GM18870 (cell line): ENCODE measurements around the gene GPR35.

ENCODE experiments used
- ATAC-seq: cut with Tn5 transposase; IDR thresholded peaks from one replicate; pipeline ENCODE4 v1.9.1; 2021; ENCODE audit warnings: moderate library complexity; ENCODE audit not compliant: unreplicated experiment

Gene GPR35

DNA sequence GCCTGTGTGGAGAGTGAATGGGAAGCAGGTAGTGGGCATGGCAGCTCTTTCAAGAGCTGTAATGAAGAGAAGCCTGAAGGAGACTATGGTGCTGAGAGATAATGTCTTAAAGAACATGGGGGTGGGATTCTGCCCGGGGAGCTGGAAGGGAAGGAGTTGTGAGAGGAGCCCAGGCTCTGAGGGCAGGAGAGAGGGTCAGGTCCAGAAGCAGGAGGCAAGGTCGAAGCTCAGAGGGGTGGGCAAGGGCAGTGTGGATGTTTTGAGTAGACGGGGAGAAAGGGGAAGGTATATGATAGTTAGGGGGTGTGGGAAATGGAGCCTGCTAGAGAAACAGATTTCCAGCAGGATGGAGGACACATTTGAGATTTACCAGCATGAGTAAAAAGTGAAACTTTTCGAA, 36.6 kb upstream of the GPR35 start:
- ATAC-seq, result no peak

DNA sequence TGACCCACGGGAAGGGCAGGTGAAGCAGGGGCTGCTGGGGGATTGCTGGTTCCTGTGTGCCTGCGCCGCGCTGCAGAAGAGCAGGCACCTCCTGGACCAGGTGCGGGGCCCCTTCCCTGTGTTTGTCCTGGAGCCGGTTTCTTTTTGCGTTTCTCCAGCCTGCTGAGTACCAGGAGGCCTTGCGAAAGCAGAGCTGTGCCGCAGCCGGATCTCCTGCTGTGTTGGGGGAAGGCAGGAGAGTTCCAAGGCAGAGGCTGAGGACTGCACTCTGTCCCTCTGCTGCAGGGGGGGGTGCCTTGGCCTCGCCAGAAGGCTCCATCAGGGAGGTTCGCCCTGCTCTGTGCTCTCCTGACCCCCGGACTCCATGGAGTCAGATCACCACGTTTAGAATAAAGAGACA, 35.9 kb upstream of the GPR35 start:
- no peak for ATAC-seq

DNA sequence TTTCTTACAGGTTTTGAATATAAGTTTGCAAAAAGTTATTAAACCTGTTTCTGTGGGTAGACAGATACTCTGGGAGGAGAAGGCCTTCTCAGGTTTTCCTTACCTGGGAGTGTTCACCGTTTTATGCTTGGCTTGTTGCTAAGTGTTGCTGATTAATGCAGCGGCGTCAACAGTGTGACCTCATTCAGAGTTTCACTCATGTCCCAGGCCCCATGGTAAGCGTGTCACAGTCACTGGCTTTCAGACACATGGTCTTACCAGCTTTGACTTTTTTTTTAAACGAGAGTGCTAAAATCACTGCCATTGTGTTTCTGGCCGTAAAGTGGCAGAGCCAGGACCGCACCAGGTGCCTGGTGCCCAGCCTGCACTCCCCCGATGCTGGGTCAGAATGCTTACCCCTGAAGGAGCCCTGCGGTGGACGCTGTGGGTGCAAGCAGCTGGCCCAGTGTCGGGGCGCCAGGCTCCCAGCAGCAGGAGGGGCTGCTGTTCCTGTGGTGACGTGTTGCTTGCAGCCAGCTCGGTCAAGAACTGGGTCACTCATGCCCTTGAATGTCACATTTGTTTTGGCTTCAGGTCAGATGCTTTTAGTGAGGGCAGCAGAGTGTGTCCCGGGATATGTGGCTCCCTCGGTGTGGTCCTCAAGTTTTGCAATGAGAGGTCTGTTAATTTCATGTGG, 35.3 kb upstream of the GPR35 start:
- no peak for ATAC-seq

DNA sequence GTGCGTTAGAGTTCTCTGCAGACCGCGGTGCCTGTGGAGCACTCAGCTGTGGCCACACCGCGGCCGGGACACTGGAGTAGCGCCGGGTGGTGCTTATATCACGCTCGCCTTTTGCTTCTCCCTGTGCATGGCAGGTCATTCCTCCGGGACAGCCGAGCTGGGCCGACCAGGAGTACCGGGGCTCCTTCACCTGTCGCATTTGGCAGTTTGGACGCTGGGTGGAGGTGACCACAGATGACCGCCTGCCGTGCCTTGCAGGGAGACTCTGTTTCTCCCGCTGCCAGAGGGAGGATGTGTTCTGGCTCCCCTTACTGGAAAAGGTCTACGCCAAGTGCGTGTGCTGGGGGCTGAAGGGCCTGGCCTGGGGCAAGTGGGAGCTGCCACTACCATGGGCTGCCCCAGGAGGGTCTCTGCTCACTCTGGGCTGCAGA, 34.6 kb upstream of the GPR35 start:
- no peak for ATAC-seq

DNA sequence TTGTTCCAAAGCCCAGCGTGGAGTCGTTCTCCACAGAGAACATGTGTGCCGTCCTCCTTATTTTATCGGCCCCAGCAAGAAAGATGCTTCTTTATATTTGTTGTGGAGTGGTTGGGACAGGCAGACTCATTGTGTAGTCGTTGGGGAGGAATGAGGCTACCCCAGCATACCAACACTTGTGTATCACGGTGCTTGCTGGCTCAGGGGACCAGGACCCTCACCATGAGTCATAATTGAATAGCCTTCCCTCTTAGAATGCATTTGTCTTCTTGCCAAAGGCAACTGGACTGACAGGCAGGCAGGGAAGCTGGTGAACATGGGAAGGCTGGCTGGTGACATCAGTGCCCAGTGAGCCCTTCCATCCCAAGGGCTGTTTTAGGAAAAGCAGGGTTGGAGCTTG, 34.1 kb upstream of the GPR35 start:
- no peak for ATAC-seq

DNA sequence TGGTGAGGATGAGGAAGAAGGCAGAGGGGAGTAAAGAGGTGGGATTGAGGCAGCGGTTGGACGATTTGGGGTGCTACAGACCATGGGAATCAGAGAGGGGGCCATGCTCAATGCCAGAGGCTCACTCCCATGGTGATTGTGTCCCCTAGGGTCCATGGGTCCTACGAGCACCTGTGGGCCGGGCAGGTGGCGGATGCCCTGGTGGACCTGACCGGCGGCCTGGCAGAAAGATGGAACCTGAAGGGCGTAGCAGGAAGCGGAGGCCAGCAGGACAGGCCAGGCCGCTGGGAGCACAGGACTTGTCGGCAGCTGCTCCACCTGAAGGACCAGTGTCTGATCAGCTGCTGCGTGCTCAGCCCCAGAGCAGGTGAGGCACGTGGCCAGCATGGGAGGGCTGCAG, 33.5 kb upstream of the GPR35 start:
- no peak for ATAC-seq

DNA sequence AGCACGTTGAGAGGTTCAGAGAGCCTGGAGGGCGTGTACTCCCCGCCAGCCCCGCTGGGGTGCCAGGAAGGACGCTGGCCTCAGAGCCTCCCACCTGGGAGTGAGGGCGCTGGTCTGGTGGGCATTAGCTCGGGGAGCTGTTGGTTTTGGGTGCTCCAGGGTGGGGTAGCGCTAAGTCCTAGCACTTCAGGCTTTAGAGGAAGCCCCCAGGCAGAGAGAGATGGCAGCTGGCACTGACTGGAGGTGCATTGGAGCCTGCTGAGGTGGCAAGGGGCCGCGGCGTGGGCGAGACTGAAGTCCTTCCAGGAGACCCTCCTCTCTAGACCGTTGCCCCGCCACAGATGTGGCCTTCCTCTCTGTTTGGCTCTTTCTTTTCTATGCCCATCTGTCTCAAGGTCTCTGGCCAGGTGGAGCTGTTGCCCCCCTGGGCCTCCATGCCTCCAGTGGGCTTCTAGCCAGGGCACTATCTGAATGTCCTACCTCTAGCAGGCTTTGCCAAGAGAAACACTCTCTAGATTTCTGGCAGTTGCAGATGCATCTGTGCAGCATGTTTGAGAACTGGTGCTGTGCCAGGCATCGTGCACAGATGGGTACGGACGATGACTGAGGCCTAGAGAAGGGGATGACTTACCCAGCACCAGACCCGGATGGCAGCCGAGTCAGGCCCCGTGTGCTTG, 32.1 kb upstream of the GPR35 start:
- ATAC-seq, result no peak

DNA sequence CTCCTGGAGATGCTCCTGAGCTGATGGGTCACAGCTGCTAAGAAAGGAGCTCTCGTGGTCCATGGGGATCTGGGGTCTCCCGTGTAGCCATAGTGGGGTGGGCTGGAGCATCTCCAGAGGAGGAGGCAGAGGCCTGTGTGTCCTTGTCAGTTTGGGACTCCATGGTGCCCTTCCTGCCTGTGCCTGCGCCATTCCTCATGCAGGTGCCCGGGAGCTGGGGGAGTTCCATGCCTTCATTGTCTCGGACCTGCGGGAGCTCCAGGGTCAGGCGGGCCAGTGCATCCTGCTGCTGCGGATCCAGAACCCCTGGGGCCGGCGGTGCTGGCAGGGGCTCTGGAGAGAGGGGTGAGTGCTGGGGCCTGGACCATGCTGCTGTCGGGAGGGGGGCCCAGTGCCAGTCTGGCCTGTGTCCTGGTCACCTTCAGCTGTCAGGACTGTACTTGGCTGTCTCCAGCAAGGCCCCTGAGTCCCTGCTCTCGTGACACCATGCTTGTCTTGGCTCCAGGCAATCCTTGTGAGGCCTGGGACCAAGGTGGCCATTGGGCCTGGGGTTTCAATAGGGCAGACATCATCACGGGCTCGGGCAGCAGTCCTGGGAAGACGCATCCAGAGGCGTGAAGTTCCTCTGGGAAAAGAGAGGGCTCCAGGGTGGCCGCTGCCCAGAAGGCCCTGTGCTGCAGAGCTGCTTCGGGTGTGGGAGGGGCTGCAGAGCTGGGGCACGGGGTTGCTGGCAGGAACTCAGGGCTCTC, 31.4 kb upstream of the GPR35 start:
- ATAC-seq, result no peak

DNA sequence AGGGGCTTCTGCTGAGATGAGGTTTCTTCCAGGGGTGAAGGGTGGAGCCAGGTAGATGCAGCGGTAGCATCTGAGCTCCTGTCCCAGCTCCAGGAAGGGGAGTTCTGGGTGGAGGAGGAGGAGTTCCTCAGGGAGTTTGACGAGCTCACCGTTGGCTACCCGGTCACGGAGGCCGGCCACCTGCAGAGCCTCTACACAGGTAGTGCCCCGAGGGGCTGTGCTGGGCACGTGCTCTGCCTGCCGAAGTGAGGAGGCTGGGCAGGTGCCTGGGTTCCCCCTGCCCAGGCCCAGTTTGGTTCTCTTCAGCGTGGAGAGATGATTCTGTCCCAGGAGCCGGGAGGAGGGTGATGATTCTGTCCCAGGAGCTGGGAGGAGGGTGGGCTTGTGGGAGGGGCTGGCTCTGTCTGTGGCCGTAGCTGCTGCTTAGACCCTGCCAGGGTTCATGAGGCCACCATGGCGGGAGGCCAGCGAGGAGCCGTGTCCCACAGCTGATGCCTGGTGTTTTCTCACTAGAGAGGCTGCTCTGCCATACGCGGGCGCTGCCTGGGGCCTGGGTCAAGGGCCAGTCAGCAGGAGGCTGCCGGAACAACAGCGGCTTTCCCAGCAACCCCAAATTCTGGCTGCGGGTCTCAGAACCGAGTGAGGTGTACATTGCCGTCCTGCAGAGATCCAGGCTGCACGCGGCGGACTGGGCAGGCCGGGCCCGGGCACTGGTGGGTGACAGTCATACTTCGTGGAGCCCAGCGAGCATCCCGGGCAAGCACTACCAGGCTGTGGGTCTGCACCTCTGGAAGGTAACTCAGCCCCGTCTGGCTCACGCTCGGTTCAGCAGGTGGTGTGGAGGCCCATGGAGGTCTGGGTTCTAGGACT, 30.5 kb upstream of the GPR35 start:
- ATAC-seq, result no peak

DNA sequence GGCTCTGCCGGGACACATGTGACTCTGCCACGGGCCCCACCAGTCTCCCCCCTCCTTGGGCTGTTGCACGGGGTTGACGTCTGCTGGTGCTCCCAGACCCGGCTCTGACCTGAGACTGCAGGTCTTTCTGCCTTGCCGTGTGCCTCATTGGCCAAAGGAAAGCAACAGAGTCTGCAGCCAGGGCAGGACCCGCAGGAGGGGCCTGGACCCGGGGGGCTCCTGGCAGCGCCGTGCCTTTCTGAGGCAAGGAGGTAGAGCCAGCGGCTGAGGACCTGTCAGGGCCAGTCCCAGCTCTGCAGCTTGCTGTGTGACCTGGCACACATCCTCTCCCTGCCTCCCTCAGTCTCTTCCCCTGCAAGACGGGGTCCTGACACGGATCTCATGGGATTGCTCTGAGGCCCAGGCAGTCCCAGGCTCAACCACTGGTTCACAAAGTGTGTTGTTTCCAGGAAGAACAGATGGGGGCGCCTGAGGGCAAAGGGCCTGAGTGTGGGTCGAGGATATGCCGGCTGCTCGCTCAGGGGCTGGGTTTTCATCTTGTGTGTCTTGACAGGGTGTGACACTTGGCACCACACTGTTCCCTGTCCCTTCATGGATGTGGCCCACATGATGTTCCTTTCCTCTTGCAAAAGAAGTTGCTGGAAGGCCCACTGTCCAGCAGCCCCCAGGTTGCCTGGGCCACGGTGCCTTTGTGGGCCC, 29.8 kb upstream of the GPR35 start:
- no peak for ATAC-seq

DNA sequence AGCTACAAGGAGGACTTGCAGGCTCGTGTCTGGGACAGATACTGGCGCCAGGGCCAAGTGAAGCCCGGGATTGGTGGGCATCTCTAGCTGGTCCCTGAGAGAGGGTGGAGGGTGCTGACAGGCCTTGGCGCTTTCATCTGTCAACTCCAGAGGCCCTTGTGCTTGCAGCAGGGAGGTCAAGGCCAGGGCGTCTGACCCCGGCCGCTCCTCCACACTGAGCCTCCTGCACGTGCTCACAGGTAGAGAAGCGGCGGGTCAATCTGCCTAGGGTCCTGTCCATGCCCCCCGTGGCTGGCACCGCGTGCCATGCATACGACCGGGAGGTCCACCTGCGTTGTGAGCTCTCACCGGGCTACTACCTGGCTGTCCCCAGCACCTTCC, 29.2 kb upstream of the GPR35 start:
- no peak for ATAC-seq

DNA sequence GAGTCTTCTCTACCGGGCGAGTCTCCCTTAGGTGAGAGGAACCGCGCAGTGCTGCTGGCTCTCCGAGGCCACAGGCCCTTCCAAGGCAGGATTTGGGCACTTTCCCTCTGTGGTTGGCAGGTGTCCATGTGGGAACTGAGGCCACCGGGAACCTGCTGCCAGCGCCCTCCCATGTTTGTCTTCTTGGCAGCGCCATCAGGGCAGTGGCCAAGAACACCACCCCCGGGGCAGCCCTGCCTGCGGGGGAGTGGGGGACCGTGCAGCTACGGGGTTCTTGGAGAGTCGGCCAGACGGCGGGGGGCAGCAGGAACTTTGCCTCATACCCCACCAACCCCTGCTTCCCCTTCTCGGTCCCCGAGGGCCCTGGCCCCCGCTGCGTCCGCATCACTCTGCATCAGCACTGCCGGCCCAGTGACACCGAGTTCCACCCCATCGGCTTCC, 28.8 kb upstream of the GPR35 start:
- ATAC-seq, result no peak

DNA sequence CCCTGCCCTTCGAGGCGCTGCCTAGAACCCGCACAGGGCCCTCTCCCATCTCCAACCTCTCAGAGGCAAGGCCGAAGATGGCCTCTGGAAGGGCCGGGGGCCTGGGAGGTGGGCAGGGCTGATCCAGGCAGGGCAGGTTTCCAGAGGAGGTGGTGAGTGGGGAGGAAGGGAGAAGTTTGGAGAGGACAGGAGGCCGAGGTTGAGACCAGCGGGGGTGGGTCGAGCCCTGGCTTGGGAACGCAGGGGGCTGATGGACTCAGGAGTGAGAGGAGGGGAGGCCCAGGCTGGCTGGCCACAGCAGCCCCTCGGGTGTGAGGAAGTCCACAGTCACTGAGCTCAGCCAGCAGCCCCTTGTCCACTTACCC, 28.2 kb upstream of the GPR35 start:
- ATAC-seq, result no peak

DNA sequence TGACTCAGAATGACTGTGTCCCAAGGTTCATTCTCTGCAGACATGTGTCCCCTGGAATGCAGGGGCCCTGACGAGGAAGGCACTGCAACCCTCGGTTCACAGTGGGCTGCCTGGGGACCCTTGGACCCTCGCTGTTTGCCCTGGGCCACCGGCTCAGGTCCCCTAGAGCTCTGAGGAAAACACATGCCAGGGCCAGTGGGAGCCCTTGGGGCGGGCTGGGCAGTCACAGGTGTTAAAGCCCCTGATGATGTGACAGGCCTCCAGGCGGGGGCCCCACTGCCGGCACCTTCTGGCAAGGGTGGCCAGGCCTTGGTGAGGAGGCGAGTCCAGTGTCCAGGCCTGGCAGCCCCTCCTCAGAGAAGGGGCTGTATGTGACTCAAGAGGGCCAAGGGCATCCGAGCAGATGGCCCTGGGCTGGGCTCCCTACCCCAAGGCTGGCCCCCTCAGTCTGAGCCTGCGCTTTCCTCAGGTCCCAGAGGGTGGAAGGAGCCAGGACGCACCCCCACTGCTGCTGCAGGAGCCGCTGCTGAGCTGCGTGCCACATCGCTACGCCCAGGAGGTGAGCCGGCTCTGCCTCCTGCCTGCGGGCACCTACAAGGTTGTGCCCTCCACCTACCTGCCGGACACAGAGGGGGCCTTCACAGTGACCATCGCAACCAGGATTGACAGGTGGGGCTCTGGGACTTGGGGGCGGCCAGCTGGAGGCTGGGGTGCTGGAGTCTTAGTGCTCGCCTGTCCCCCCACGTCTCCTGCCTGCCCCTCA, 27.7 kb upstream of the GPR35 start:
- ATAC-seq, result no peak

DNA sequence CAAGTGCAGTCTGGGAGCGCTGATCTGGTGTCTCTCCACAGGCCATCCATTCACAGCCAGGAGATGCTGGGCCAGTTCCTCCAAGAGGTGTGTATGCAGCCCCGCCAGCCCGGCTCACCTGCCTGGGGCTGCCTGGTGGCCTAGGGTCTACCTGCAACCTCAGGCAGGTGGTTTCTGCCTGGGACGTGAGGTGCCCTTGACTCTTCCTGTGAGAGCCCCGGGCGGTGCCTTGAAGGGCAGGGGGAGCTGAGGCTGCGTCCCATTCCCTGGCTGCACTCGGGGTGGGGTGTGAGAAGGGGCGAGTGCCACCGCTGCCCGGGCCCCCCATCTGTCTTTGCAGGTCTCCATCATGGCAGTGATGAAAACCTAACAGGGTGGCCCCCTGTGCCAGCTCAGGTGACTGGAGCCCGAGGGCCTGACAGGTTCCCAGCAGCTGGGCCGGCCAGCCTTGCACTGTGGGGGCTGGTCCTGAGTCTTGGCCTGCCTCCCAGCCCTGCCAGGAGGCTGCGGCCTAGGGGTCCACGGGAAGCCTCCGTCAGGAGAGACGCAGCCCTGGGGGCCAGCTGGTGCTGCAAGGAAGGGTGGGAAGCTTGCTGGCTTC, 26.9 kb upstream of the GPR35 start:
- no peak for ATAC-seq

DNA sequence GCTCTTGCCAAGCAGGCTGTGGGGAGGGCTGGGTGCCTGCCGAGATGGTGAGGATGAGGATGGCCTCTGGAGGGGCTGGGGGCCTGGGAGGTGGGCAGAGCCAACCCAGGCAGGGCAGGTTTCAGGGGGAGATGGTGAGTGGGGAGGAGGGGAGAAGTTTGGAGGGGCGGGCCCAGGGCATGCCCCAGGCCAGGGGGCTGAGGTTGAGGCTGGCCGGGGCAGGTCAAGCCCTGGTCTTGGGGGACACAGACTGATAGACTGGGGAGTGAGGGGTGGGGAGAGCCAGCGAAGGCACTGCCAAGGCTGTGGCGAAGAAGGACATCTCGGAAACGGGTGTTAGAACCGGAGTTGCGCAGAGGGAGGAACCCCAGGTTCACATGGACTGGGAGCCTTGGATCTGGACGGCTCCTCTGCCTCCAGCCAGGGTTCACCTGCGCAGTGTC, 26.1 kb upstream of the GPR35 start:
- ATAC-seq, result no peak

DNA sequence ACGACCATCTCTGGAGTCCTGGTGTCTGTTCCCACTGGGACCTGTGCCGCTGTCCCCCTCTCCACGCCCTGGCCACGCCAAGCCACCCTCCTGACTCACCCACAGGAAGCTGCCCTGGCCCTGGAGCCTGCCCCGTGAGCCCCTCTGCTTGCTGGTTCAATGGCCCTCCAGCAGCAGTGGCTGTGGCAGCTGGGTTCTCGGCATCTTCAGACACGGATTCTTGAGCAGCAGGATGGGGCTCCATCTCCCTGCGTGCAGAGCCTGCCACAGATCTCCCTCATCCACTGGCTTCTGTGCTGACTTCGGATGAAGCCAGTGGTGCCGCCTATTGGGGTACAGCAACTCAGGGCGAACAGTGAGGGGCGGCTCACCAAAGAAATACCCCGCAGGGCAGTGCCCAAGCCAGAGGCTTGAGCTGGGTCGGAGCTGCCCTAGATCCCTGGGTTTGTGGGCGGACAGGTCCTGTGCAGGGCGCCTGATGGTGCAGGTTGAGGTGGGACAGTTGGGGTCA, 24.8 kb upstream of the GPR35 start:
- ATAC-seq, result no peak

DNA sequence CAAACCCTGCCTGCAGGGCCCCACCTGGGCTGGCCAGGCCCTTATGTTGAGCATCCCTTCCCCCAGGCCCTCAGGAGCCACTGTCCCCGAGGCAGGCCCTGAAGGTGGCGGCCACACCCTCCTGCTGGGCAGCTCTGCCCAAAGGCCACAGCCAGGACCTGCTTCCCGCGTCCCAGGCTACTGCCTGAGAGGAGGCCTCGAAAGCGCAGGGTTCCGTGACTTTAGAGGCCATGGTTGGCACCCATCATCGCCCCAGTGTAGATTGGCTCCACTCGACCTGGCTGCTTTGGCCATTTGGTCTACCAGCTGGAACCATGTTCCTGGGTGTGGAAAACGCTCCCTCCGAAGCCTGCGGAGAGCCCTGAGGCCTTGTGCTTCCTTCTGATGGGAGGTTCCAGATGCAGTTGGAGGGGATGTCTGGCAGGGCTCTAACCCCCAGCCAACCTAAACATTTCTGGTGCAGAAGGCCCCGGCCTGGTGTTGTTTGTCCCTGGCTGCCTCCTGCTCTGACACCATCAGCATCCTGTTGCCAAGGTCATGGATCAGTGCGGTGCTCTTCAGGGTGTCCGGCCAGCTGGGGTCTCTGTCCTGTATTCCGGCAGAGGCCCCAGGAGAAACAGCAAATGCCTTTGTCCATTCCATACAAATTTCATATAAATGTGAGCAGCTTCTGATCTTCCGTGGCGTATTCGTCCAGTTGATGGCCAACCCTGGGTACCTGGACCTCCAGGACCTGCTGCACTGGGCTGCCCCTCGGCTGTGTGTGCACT, 24.0 kb upstream of the GPR35 start:
- no peak for ATAC-seq

DNA sequence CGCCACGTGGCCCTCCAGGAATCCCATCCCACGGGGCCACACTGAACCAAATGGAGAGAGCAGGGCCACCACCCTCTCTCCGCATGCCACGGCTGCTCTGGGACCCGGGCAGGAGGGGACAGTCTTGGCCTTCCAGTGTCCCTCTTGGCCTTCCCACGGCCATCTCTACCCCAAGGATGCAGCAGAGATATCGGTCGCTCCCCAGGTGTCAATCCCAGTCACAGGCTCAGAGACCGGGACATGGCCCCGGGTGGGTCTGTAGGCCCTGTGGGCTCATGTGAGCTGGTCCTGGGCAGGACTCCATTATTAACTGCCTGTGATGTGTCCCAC, 23.5 kb upstream of the GPR35 start:
- no peak for ATAC-seq
